HG02885 (cell line): ENCODE data around the gene KIAA1755.

Source experiments
- ATAC-seq: cut with Tn5 transposase; IDR thresholded peaks from one replicate; pipeline ENCODE4 v1.9.1; 2021; ENCODE audit warnings: mild to moderate bottlenecking; ENCODE audit not compliant: unreplicated experiment, poor library complexity

The KIAA1755 gene

GRCh38 chr20:38222231-38222922 lies 38.2 kb downstream of the KIAA1755 start:
- no peak for ATAC-seq

- ATAC-seq = no peak
These were observed 39.4 kb downstream of the KIAA1755 start for GRCh38 chr20:38221119-38221589.

GRCh38 chr20:38220587-38221118 lies 39.9 kb downstream of the KIAA1755 start:
- no peak for ATAC-seq

GRCh38 chr20:38219006-38219950 lies 41.3 kb downstream of the KIAA1755 start:
- ATAC-seq = no peak

GRCh38 chr20:38218566-38218885 lies 42.0 kb downstream of the KIAA1755 start:
- no peak for ATAC-seq

GRCh38 chr20:38217791-38218565 lies 42.6 kb downstream of the KIAA1755 start:
- no peak for ATAC-seq

- no peak for ATAC-seq
These were observed 43.6 kb downstream of the KIAA1755 start for GRCh38 chr20:38216746-38217595.

- ATAC-seq = no peak
These were observed 44.3 kb downstream of the KIAA1755 start for GRCh38 chr20:38216201-38216600.

GRCh38 chr20:38215194-38216182 lies 45.0 kb downstream of the KIAA1755 start:
- ATAC-seq = no peak

- no peak for ATAC-seq
These were observed 46.0 kb downstream of the KIAA1755 start for GRCh38 chr20:38214256-38215193.

GRCh38 chr20:38213607-38213940 lies 47.0 kb downstream of the KIAA1755 start:
- no peak for ATAC-seq

GRCh38 chr20:38212806-38213606 lies 47.5 kb downstream of the KIAA1755 start:
- ATAC-seq = no peak

GRCh38 chr20:38211200-38212097 lies 49.1 kb downstream of the KIAA1755 start:
- ATAC-seq = no peak

- ATAC-seq = no peak
These were observed 49.8 kb downstream of the KIAA1755 start for GRCh38 chr20:38210741-38211140.

- no peak for ATAC-seq
These were observed 50.7 kb downstream of the KIAA1755 start for GRCh38 chr20:38209736-38210405.
